ENCODE measurements around the gene POLR1A.

The POLR1A gene

DNA sequence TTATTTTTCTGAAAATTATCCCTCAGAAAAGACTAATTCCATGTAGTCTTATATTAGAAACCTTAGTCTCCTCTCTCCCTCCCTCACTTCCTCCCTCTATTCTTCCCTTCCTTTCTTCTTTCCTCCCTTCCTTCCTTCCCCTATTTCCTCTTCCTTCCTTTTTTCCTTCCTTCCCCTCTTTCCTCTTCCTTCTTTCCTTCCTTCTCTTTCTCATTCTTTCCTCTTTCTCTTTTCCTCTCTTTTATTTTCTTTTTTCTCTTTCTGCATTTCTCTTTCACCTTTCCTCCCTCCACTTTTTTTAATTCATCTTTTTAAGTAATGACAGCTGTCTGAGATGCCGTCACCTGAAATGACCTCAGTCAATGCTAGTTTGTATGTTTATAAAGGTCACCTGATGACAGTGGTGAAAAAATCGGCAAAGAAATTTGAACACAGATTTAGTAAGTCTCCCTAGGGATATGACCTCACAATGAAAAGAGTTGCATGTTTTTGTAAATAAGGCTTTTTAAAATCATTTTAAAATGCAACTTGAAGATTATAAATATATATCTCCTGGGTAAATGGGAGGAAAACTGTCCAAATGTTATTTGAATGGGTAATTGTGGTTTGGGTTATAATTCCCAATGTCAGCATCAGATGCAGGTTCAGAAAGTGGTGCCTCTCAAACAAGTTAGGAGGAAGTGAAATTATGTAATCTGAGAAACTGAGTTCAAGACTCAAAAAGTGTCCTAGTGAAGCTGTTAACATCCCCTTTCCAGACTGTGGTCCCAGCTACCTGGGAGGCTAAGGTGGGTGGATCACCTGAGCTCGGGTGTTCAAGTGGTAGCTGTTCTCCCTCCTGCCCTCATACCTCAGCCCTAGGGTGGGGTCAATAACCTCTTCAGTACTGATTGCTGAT lies 126.6 kb downstream of the POLR1A start:
- DNase-seq (ENCODE audit: low read depth in 2 of 2) = no peak

DNA sequence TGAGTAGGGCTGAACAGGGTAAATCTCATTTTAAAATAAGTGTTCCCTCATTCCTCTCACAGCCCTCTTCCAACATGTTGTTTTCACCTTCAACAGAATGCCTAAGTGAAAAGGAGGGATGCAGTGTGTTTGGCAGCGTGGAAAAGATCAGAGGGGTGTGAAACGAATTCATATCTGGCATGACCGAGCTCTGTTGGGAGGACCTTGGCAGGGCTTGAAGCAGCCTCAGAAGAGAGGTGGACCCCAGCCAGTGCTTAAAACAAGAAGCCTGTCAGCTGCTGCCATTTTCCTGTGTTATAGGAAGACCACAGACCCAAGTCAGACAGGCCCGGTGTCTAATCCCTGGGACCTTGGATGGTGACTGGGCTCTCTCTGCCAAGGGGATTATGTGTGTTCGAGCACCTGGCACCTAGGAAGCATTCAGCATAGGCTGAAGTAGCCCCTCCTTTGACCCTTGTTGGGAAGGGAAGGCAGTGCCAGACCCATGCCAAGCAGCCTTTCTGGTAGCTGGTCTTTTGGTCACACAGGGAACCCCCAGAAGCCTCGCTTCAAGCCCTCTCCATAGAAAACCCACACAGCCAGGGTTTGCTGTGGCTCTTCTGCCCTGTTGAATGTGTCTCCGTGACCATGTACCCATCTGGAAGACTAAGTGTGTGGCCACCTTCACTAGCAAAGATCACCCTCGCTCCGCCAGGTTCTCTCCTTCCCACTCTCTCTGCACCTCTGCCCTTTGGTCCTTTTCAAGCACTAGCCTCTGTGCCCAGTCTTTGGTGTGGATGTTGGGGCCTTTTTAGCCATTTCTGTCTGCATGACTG lies 129.4 kb downstream of the POLR1A start:
- DNase-seq (ENCODE audit: low read depth in 2 of 2) = no peak

DNA sequence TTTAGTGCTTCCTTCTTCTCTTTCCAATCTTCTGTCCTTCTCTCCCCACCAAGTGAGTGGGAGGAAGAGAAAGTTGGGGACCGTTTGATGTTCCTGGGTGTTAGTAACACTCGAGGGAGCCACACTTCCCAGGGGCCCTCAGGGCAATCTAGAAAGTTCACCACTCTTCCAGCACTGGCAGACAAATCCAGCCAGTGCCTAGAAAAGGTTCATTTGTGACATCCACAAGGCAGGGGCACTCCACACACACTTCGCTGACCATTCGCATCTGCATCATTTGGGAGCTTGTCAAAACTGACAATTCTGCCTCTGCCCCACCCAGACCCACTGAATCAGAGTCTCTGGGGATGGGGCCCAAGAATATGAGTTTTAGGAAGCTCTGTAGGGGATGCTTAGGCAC lies 130.1 kb downstream of the POLR1A start:
- no peak for DNase-seq (ENCODE audit: low read depth in 2 of 2)

DNA sequence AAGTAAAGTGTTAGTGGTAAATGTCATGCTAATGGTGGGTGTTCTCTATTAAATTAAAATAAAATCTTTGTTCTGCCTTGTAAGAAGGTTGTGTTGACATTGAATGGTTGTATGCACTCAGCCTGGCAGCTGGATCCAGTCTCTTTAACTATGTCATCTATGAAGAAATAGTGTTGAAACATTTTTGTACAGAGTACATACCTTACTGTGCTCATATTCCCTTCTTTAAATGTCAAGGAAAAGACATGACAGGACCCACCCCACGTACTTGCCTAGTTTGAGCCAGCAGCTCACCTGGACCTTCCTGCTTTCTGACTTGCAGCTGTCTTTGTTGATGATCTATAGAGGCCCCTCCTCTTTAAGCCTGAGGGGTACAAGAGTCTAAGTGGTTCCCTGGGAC lies 131.3 kb downstream of the POLR1A start:
- no peak for DNase-seq (ENCODE audit: low read depth in 2 of 2)

DNA sequence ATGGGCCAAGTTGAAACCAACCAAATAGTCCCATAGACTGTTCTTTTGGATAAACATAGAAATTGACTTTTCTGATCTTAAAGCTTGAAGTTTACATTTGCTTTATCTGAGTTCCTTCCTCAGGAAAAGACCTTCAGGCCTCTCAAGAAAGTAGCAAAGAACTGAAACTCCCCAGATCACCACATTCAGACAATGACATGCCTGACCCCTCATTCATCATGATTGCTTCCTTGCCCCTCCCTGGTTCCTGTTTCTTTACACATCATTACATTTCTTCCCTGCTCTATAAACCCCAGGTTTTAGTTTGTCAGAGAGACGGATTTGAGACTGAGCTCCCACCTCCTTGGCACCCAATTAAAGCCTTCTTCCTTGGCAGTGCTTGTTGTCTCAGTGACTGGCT lies 133.3 kb downstream of the POLR1A start:
- DNase-seq (ENCODE audit: low read depth in 2 of 2) = no peak

DNA sequence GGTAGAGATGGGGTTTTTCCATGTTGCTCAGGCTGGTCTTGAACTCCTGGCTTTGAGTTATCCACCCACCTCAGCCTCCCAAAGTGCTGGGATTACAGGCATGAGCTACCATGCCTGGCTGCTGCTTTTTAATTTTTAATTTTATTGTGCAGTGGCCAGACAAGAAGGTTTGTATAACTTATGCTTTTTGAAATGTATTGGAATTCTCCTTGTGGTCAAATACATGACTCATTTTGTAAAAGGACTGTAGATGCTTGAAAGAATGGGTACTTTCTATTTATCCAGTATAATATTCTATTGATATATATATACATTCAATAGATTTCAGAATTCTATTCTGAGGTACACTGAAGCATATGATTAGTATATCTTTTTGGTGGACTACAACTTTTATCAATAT lies 134.3 kb downstream of the POLR1A start:
- no peak for DNase-seq (ENCODE audit: low read depth in 2 of 2)

All from stimulated activated CD4-positive, alpha-beta T cell treated with anti-CD3 and anti-CD28 coated beads, Interleukin-12 subunit alpha, Interleukin-12 subunit beta, amount 100 ng/mL, for 24 hours (primary cell).